SU-DHL-6 (cell line): ENCODE measurements around the gene MMEL1.

Source experiments
- H2AFZ ChIP-seq: fragments of 200-600 bp; sonication (generic); 2 replicates; pipeline ENCODE4 v1.6.1; 2014; ENCODE audit warnings: low read depth, mild to moderate bottlenecking, moderate library complexity, mixed read lengths, antibody characterized with exemption, low read length; ENCODE audit not compliant: severe bottlenecking
- H3F3A ChIP-seq: fragments of 200-600 bp; shearing (Covaris generic); 2 replicates; pipeline ENCODE4 v1.6.0; 2016; ENCODE audit warnings: antibody characterized with exemption, mild to moderate bottlenecking; ENCODE audit not compliant: insufficient read depth
- H3K27ac ChIP-seq: fragments of 200-600 bp; sonication (generic); 2 replicates; pipeline ENCODE4 v1.5.1; 2016; ENCODE audit warnings: low read depth, mild to moderate bottlenecking, low read length, moderate library complexity, mixed read lengths
- H3K27me3 ChIP-seq: fragments of 200-600 bp; sonication (generic), shearing (Covaris generic); 2 replicates; pipeline ENCODE4 v1.6.0; 2014; ENCODE audit warnings: mild to moderate bottlenecking, low read length
- H3K36me3 ChIP-seq: fragments of 200-600 bp; sonication (generic); 2 replicates; pipeline ENCODE4 v1.6.1; 2014; ENCODE audit warnings: mild to moderate bottlenecking, low read length, mixed read lengths
- H3K4me2 ChIP-seq: fragments of 300-600, 200-600 bp; shearing (Covaris generic), sonication (generic); 2 replicates; pipeline ENCODE4 v1.6.0; 2014; ENCODE audit warnings: low read length, low read depth, mild to moderate bottlenecking; ENCODE audit not compliant: poor library complexity, severe bottlenecking
- H3K4me3 ChIP-seq: fragments of 200-600 bp; sonication (generic); 2 replicates; pipeline ENCODE4 v1.5.1; 2014; ENCODE audit warnings: antibody characterized with exemption, low read length, mild to moderate bottlenecking, mixed read lengths; ENCODE audit not compliant: insufficient read depth, poor library complexity, severe bottlenecking
- H3K79me2 ChIP-seq: fragments of 200-600 bp; sonication (generic); 2 replicates; pipeline ENCODE4 v1.6.1; 2014; ENCODE audit warnings: mild to moderate bottlenecking, low read length, moderate library complexity; ENCODE audit not compliant: insufficient read depth
- H3K9ac ChIP-seq: fragments of 200-600 bp; sonication (generic); 2 replicates; pipeline ENCODE4 v1.7.0; 2014; ENCODE audit warnings: mild to moderate bottlenecking, low read length
- H3K9me2 ChIP-seq: fragments of 200-600 bp; sonication (generic); replicated peaks from 2 replicates; pipeline ENCODE4 v1.6.1; 2014; ENCODE audit warnings: low read length; ENCODE audit not compliant: insufficient read depth
- H3K9me3 ChIP-seq: fragments of 200-600 bp; sonication (generic); 2 replicates; pipeline ENCODE4 v1.6.1; 2014; ENCODE audit warnings: low read length, mixed read lengths; ENCODE audit not compliant: insufficient read depth
- H4K20me1 ChIP-seq: fragments of 200-600 bp; sonication (generic); 2 replicates; pipeline ENCODE4 v1.6.1; 2014; ENCODE audit warnings: low read depth, mild to moderate bottlenecking, antibody characterized with exemption, low read length, moderate library complexity, mixed read lengths
- CTCF ChIP-seq: fragments of 200-600 bp; sonication (generic); IDR thresholded peaks from one replicate; pipeline ENCODE4 v1.5.1; 2017; ENCODE audit warnings: antibody characterized with exemption, mild to moderate bottlenecking, low read length, moderate library complexity; ENCODE audit not compliant: insufficient read depth, poor library complexity, severe bottlenecking
- EZH2phosphoT487 ChIP-seq: fragments of 200-600 bp; sonication (generic), shearing (Covaris generic); conservative IDR thresholded peaks from 2 replicates; pipeline ENCODE4 v1.6.1; 2018; ENCODE audit warnings: mild to moderate bottlenecking, antibody characterized with exemption, low read length, moderate library complexity, mixed read lengths

Gene MMEL1

GRCh38 chr1:2566101-2567045 lies 66.4 kb downstream of the MMEL1 start:
- H3K4me3 ChIP-seq, result no peak overlapping the region
- no peaks in the 10 kb centered on the region for H3K9me2 ChIP-seq
- H3K27ac ChIP-seq, result no peak overlapping the region
- no peaks in the 10 kb centered on the region for H3K36me3 ChIP-seq
- H3K4me2 ChIP-seq, result no peak overlapping the region
- H3K9me3 ChIP-seq, result no peaks in the 10 kb centered on the region
- H4K20me1 ChIP-seq, result no peaks in the 10 kb centered on the region
- no peak overlapping the region for H3K9ac ChIP-seq
- TF ChIP-seq CTCF (no peak), EZH2phosphoT487 (no peak)
- H3K79me2 ChIP-seq, result no peaks in the 10 kb centered on the region
- no peaks in the 10 kb centered on the region for H3F3A ChIP-seq
- no peak overlapping the region for H2AFZ ChIP-seq
- no peaks in the 10 kb centered on the region for H3K27me3 ChIP-seq

- H3K79me2 ChIP-seq, result no peaks in the 10 kb centered on the region
- no peaks in the 10 kb centered on the region for H4K20me1 ChIP-seq
- H2AFZ ChIP-seq, result no peak overlapping the region
- H3K9me3 ChIP-seq, result no peaks in the 10 kb centered on the region
- no peaks in the 10 kb centered on the region for H3K9me2 ChIP-seq
- H3K27ac ChIP-seq, result no peak overlapping the region
- H3K27me3 ChIP-seq, result no peaks in the 10 kb centered on the region
- TF ChIP-seq CTCF (no peak), EZH2phosphoT487 (no peak)
- H3K9ac ChIP-seq, result no peak overlapping the region
- no peaks in the 10 kb centered on the region for H3K36me3 ChIP-seq
- H3K4me2 ChIP-seq, result no peak overlapping the region
- no peaks in the 10 kb centered on the region for H3F3A ChIP-seq
- H3K4me3 ChIP-seq, result no peak overlapping the region
Measured at GRCh38 chr1:2564815-2565374, 67.9 kb downstream of the MMEL1 start.

- Histone ChIP-seq H3K79me2 (no peaks in the 10 kb centered on the region), H3K9me3 (no peaks in the 10 kb centered on the region), H3K36me3 (no peaks in the 10 kb centered on the region), H4K20me1 (no peaks in the 10 kb centered on the region), H3K27me3 (no peaks in the 10 kb centered on the region), H3F3A (no peaks in the 10 kb centered on the region), H3K27ac (no peak overlapping the region), H3K4me2 (no peak overlapping the region), H3K9ac (no peak overlapping the region), H3K9me2 (no peaks in the 10 kb centered on the region), H2AFZ (no peak overlapping the region), H3K4me3 (no peak overlapping the region)
- no peak for TF ChIP-seq CTCF
- no peak for TF ChIP-seq EZH2phosphoT487
Measured at GRCh38 chr1:2564006-2564814, 68.6 kb downstream of the MMEL1 start.
